NCI-H446 (cell line): ENCODE results near the gene UTS2R.
A peak's percentile ranks its signal among the peaks of the same experiment; 100 is the strongest.

ENCODE experiments used
- DNase-seq, 2 experiments: peaks; one replicate each; lab custom pipeline; 2025; lab: John Stamatoyannopoulos, UW

Gene UTS2R

DNA sequence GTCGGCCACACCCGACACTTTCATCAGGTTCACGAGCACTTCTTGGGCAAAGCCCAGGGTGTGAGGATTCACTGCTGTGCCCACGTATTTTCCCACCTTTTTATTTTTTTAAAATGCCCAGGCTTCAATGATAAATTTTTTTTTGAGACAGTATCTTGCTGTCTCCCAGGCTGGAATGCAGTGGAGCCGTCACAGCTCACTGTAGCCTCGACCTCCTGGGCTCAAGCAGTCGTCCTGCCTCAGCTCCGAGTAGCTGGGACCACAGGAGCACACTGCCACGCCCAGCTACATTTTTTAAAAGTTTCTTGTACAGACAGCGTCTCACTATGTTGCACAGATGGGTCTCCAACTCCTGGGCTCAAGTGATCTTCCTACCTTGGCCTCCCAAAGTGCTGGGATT is 17.8 kb downstream of the UTS2R start:
- no peak for DNase-seq

DNA sequence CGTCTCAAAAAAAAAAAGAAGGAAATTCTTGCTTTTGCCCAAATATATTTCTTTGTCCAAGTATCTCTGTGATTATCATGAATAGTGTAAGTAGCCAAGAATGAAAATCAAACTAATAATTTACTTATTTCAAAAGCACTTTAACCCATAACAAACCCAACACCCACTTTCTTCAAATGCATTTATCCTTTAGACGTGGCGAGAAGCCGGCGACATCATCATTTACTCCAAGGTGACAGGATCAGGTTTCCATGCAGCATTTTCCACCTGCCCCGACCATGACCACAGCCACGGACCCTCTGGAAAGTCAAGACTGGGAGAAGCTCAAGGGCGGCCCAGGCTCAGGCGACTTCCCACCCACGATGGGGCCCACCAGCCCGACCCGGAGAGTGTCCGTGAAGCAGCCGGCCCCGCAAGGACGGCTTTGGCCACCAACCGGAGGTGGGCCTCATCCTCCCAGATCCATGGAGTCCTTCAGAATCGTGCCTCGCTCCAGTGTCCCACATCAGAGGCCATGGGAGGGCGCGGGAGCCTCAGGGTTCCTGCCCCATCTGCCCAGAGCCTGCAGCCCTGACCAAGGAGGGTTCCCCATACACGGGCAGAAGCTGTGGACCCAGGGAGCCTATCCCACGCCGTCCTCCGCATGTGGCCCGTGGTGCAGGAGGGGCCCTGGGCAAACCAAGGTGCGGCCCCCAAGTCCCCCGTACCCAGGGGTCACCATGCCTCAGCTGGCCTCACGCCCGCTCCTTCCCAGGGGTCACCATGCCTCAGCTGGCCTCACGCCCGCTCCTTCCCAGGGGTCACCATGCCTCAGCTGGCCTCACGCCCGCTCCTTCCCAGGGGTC is 18.7 kb downstream of the UTS2R start:
- DNase-seq, result no peak

DNA sequence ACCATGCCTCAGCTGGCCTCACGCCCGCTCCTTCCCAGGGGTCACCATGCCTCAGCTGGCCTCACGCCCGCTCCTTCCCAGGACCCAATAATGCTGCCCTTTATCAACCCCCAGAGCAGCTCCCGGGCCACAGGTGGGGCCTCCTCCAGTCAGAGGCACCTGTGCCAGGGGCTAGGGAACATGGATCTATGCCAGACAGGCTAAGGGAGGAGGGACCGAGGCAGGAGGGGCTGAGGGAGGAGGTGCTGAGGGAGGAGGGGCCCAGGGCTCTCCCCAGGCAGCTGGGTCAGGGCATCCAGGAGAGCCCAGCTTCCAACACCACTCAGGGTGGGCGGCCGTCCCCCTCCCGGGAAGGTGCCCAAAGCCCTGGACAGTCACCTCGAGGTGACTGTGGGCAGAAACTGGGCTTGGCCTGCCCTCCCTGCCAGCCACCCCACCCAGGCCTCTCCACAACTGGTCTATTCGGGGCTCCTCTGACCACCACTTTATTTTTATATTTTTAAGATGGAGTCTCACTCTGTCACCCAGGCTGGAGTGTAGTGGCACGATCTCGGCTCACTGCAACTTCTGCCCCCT is 19.4 kb downstream of the UTS2R start:
- no peak for DNase-seq

DNA sequence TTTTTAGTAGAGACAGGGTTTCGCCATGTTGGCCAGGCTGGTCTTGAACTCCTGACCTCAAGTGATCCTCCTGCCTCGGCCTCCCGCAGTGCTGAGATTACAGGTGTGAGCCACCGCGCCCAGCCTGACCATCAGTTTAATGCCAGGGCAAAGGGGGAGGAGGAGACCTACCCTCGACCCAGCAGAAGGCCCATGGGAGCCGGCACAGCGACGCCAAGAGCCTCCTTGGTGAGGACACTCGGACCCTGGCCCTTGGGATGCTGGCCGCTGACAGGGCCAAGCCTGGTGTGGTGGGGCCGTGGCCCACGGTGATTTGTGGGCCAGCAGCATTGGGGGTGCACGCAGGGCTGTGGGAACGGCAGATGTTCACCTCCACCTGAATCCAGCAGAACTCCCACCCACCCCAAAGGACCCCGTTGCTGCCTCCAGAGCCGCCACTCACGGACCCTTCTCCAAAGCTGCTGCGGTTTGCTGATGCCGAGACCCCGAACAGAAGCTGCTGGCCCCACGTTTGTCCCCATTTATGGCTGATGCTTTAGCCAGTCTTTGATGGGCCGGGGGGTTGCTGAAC is 20.0 kb downstream of the UTS2R start:
- no peak for DNase-seq

DNA sequence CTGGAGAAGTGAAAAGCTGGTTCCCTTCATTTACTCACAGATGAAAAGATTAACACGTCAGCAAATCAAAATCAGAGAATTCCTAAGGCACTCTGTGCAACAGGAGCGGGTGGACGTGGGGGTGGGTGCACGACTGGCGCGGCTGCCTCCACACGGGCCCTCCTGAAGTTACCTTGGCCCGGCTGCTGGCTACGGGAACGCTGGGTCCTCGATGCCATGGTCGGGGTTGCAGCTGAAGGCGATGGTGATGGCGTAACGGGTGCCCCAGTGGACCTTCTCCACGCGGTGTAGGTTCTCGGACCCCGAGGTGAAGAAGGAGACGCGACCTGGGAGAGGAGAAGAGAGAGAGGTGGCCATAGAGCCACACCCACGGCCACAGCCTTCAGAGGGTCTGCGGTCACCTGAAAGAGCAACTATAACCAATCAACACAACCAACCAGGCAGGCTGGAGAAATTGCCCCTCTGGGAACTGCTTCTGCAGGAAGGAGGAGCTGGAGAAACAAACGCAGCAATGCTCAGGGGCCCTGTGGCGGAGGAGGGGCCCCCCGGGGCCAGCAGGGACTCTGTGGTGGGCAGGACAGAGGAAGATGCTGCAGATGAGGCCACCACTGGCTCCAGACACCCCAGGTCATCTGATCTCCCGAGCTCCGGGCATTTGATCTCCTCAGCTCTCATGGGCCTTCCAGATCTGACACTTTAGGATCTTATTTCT is 20.8 kb downstream of the UTS2R start:
- DNase-seq, result no peak

DNA sequence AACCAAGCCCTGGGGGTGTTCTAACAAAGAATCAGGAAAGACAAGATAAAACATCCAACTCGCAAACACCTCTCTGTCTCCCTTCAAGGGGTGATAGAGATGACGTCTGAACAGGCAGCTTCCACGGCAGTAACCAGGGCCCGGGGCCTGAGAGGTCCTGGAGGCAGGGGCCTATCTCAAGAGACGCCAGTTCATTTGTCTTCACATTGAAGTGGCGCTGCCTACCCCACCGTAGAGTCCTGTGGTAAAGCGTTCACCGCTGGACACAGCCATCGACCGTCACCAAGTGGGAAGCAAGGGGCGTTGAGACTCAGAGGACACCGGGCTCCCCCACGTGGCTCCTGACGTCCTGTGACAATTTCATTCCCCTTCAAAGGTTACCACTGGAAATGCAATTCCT is 21.4 kb downstream of the UTS2R start:
- no peak for DNase-seq

DNA sequence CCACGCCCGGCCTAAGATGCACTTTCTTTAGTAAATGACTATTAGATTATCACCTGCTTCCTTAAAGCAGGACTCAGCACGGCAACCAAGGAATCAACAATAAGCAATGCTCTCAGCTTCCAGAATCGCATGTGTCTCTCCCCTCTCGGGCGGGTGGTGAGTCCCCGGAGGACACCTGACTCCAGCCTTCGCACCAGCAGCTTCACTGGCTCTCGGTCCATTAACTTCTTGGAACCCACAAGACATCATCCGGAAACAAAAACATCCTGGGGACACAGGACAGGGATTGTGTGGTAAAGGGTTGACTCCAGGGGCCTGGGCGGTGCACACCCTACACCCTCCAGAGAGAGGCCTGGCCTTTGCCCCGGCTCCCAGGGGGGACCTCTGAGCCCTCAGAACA is 22.7 kb downstream of the UTS2R start:
- DNase-seq, result no peak

DNA sequence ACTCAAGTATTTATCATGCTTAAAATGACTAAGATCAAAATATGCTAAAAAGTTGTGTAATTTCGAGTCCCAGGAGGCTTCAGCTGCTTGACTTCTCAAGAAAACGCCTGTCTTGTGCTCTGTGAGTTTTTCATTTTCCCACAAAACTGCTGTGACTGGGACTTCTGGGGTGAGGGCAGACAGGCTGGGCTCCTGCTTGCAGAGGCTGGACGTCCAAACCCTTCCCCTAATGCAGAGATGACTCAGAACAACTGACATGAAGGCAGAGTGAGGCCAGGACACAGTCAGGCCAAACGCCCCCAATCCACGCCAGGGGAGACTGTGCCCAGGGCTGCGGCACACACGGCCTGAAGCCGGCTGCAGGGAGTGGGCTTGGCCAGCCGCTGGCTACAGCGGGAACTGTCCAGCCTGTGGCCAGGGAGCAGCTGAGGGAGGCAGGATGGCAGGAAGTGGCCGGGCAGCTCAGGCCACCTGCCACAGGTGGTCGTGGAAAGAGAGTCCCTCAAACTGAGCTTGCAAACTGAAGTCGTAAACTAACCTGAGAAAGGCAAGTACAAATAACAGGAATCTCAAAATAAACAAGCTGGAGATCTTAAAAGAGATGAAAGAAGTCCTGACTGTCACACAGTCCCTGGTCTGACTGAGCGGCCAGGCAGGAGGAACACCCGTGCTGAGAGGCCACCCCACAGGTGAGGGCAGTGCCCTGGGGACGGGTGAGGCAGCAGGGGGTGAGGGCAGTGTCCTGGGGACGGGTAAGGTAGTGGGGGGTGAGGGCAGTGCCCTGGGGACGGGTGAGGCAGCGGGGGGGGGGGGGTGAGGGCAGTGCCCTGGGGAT is 25.3 kb downstream of the UTS2R start:
- no peak for DNase-seq

DNA sequence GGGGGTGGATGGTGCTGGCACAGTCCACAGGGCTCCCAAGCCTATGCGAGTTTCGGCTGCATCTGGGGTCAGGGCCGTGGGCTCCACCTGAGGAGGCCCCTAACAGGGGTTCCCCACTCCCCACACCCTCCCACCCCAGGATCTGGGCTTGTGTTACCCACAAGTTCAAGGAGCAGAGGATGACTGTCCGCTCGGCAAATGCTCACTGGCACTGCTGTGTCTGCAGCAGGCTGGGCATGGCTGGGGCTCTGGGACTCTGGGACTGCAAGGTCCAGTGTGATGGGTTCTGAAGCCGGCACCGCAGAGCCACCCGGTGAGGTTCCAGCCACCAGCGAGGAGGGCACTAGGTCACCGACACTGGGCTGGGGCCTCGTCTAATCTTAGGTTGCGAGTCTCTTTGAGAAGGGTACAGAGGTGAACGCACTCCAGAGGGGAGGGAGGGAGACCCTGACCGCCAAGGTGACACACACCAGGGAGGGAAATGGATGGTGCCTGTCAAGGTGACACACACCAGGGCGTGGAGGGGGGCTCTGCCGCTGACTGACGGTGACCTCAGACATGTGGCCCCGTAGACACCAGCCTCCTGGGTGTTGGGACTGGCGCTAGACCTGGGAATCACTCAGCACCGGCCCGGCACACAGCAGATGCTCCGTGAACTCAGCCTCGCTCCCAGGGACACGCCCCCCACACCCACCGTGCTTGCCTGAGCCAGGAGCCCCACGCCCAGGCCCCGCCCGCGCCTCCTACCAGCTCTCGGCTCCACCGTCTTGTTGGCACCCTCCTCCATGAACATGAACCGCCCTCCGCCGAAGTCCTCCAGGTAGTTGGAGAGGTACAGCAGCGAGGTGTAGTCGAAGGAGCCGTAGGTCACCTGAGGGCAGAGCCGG is 26.1 kb downstream of the UTS2R start:
- no peak for DNase-seq

DNA sequence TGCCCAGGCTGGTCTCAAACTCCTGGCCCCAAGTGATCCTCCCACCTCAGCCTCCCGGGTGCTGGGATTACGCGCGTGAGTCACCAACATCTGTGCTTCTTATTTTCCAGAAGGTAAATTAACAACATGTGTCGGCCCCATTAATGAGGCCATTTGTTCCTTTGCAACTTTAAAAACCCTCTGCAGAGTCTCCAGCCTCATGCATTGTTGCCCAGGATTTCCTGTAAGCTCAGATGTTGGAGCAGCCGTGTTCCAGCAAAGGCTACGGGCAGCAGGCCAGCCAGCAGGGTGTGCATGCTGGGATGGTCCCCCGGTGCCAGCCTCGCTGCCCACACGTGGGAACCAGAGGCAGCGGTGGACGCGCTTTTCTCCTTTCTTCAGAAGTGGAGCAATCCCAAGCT is 27.5 kb downstream of the UTS2R start:
- DNase-seq, result peak; percentile 64 to 91

DNA sequence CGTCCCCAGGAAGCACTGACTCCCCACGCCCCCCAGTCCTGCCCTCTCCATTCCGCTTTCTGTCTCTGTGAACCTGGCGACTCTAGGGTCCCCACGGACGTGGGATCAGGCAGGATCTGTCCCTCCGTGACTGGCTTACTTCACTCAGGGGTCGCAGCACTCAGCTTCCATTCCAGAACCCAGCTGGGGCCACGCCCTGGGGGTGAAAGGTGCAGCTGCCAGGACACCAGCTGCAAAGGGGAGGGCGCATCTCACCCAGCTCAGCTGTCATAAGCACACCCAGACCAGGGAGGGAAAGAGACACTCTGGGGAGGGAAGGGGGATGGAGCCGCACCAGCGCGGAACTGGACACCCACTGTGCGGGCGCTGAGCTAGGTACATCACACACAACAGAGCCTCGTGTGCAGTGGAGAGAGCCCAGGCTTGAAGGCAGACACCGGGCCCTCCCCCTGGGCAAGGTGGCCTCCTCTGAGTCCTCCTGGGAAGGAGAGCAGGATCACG is 28.1 kb downstream of the UTS2R start:
- peak in 1 of 2 experiments; percentile 26 for DNase-seq

DNA sequence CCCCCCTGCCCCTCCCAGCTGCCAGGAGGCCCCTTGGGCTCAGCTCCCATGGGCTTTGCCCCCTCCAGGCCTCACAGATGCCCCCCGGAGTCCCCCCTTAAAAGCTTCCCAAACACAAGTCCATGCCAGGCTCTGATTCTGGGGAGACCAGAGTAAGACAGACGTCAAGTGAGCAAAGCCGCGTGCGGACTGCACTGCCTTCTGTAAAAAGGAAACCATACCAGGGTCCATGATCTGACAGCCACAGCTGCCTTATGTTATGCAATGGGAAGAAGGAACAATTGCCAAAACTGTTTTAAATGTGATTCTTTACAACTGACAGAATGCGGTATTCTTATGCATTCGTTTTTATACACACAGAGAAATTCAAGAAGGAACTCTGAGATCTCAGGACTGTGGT is 28.6 kb downstream of the UTS2R start:
- no peak for DNase-seq

DNA sequence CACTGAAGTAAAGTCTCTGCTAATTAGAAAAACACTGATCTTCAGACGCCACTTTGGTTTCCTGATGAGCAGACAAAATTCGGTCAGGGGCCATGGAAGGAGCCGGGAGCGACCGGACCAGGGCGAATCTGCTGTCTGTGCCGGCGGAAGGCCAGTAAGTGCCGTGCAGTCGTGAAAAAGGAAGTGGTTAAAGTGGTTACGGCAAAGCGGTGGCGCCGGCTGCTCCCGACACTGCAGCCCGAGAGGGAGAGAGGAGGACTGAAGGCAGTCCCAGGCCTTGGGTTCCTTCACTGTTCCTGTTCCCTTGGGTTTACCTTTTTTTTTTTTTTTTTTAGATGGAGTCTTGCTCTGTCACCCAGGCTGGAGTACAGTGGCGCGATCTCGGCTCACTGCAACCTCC is 29.3 kb downstream of the UTS2R start:
- no peak for DNase-seq

DNA sequence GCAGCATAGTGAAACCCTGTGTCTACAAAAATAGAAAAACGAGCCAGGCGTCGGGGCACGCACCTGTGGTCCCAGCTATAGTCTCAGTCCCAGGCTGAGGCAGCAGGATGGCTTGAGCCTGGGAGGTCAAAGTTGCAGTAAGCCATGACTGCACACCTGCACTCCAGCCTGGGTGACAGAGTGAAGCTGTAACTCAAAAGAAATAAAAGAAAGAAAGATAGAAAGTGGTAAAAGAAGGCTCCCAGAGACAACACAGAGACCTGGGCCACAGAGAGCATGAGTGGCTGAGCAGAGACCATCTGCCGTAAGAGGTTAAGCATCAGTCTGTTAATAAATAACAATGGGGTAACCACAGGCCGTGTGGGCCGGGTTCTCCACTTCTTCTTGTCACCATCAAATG is 31.3 kb downstream of the UTS2R start:
- DNase-seq, result no peak

DNA sequence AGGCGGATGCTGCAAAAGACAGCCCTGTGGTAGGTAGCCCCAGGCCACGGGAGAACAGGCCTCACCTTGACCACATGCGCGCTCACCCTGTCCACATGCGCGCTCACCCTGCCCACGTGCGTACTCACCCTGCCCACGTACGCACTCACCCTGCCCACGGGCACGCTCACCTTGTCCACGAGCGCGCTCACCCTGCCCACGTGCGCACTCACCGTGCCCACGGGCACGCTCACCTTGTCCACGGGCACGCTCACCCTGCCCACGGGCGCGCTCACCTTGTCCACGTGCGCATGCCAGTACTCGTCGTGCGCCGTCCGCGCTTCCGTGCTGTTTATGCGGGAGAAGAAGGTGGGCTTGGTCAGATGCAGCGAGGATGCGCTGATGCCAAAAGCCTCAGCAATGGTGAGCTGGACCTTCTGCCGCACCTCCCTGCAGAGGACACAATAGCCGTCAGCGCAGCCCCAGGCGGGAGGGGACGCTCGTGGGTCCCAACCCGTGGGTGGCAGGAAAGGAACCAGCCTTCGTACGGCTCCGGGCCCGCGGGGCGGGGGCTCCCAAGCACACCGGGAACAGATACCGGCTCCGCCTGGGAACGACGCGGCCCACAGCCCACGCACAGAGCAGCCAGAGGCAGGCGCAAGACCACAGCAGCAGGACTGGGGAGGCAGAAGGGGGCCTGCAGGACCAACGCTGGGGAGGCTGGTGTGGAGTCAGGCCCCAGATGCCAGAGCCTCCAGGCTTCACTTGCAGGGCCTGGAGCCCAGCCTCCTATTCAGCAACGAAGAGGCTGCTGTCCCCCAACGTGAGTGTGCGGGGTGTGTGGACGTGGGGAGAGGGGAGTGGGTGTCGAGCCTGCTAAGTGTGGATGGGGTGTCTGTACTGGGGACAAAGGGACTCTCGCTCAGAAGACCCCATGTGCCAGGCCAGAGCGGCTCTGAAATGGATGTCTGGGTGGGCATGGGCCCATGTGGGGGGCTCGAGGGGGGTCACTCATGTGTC is 32.4 kb downstream of the UTS2R start:
- no peak for DNase-seq

DNA sequence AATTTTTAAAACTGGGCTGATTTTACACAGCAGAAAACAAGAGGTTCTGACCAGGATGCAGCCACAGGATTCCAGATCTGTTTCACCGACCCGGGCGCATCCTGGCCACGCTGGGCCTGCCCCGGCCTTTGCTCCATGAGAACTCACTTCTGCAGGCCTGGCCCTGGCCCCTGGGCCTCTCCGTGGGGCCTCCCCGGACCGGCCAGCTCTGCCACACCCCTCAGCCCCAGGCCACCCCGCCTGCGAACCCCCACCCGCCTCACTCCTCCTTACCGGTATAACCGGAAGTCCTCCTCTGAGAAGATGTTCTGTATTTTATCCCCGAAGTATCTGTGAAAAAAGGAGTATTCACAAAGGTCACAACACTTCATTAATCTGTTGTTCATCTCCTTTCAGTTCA is 33.5 kb downstream of the UTS2R start:
- no peak for DNase-seq

DNA sequence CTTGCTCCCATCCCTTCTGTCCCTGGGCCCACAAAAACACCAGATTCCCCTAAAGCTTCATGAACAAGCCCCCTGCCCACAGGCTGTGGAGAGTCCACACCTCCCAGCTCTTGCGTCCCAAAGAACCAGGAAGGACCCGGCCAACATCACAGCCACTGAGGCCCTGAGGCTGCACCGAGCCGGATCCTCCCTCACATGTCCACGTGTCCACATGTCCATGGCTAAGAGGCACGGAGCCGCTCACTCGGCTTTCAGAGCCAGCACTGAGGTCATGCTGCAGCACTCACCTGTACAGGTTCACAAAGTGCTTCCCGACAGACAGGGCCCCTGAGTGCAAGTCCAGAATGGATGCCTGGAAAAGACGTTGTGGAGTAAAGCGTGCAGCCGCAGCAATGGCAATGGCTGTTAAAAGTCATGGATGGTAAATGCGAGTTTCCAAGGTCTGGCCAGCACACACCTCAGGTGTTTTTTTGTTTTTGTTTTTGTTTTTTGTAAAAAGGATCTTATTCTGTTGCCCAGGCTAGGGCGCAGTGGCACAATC is 34.6 kb downstream of the UTS2R start:
- DNase-seq, result no peak

DNA sequence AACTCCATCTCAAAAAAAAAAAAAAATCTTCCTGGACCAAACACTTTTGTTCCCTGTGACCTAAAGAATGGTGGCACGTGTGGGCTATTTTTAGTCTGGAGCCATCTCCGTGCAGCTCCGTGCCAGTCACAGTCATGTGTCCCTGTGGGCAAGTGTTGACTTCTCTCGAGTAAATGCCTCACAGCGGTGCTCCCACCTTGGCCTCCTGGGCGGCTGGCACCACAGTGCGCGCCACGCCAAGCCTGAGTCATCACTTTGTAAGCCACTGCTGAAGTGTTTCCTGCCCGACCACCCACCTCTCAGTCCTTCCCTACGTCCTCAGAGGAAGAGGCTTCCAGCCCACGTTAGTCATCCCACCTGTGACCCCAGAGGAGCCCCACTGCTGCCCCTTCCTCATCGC is 35.7 kb downstream of the UTS2R start:
- DNase-seq, result no peak

DNA sequence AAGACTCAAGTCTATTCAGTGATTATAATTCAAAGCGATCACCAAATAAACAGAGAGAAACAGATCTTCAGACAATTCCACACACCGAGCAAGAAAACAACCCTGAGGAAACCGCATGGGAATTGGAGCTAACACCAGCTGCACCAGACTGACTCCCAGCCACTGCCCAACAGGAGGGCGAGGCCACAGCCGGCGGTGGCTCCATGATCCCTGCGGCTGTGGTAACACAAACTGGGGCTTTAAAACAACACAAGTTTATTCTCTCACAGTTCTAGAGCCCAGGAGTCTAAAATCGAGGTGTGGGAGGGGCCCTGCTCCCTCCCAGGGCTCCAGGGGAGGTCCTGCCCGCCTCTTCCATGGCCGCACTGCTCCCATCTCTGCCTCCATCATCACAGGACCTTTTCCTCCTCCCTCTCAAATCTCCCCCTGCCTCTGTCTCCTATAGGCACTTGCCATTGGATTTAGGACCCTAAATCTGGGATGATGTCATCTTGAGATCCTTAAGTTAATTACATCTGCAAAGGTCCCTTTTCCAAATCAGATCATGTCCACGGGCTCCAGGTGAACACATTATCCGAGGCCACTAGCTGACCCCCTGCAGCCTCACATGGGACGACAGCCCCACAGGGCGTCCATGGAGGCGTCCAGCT is 36.8 kb downstream of the UTS2R start:
- no peak for DNase-seq
